Activated T-helper 2 cell treated with anti-CD3 and anti-CD28 coated beads, Interferon-gamma antibody, Interleukin-2, Interleukin-4, amounts not matched to agents 10 μg/mL and 5 μg/mL and 100 μg/mL, durations not matched to agents 14 hours and 24 hours and 36 hours (primary cell): ENCODE measurements around the gene COL4A1. TPM values are rescaled to one million over a fixed set of nuclear protein-coding genes. Genes with fewer than 3 reads are reported as not detected.

ENCODE experiments used
- DNase-seq: peaks from one replicate; pipeline ENCODE4 v3.0.0; 2021; ENCODE audit warnings: low spot score
- H3K27ac Mint-ChIP-seq: one replicate; pipeline ENCODE4 v1.8.0; 2021; ENCODE audit warnings: mixed read lengths
- H3K27me3 Mint-ChIP-seq: one replicate; pipeline ENCODE4 v1.8.0; 2021; ENCODE audit warnings: low read depth, mixed read lengths
- H3K36me3 Mint-ChIP-seq: one replicate; pipeline ENCODE4 v1.8.0; 2021; ENCODE audit warnings: low read depth, mixed read lengths
- H3K4me1 Mint-ChIP-seq: one replicate; pipeline ENCODE4 v1.8.0; 2021; ENCODE audit warnings: low read depth, mixed read lengths
- H3K4me3 Mint-ChIP-seq: one replicate; pipeline ENCODE4 v1.8.0; 2021; ENCODE audit warnings: low read depth, mild to moderate bottlenecking, moderate library complexity, mixed read lengths
- H3K9me3 Mint-ChIP-seq: one replicate; pipeline ENCODE4 v1.8.0; 2021; ENCODE audit warnings: mixed read lengths
- intact Hi-C: fragments of 100-400 bp; cut with micrococcal nuclease; formaldehyde crosslinking; loops from one replicate; pipeline ENCODE4 v1.15.1; 2023
- total RNA-seq: library from RNA; stranded (reverse); gene quantifications from 2 replicates; pipeline ENCODE4 v1.2.3, GENCODE V29; 2022

Gene COL4A1
- total RNA-seq, 1 donor from 2014 or later, result not detected

DNA sequence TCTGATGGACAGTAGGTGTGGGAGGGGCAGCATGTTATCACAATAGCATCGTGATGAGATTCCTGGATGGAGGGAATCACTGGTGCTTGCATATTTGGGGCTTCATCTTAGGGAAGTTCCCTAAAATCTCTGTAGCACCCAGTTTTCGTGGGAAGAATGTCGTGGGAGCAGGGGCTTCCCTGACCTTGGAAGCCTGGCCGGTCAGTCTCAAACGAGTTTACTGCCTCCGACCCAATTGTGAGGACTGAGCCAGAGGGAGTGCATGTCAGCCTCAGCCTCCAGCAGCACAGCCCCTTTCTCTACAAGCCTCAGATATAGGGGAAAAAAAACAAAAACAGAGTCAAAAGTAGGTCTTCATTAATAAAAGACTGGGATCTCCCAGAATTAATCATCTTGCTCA is 32.3 kb upstream of the COL4A1 start:
- Mint-ChIP-seq H3K4me3 (no peak overlapping the region), H3K4me1 (peaks cover 25% of the 10 kb centered on the region)

GRCh38 chr13:110338441-110339101 is 31.6 kb upstream of the COL4A1 start:
- H3K27me3 Mint-ChIP-seq, result peaks cover 21% of the 10 kb centered on the region
- no peak overlapping the region for H3K4me3 Mint-ChIP-seq
- no peaks in the 10 kb centered on the region for H3K36me3 Mint-ChIP-seq
- no peak overlapping the region for H3K27ac Mint-ChIP-seq
- intact Hi-C loops, result no loop called here
- H3K9me3 Mint-ChIP-seq, result peaks cover 13% of the 10 kb centered on the region
- DNase-seq, result no peak
- H3K4me1 Mint-ChIP-seq, result peaks cover 25% of the 10 kb centered on the region

More for the DNA sequence above, 32.3 kb upstream of the COL4A1 start:
- no peak for DNase-seq
- Mint-ChIP-seq H3K9me3 (peaks cover 13% of the 10 kb centered on the region), H3K27ac (no peak overlapping the region), H3K27me3 (peaks cover 24% of the 10 kb centered on the region), H3K36me3 (no peaks in the 10 kb centered on the region)
- intact Hi-C loops, result no loop called here

DNA sequence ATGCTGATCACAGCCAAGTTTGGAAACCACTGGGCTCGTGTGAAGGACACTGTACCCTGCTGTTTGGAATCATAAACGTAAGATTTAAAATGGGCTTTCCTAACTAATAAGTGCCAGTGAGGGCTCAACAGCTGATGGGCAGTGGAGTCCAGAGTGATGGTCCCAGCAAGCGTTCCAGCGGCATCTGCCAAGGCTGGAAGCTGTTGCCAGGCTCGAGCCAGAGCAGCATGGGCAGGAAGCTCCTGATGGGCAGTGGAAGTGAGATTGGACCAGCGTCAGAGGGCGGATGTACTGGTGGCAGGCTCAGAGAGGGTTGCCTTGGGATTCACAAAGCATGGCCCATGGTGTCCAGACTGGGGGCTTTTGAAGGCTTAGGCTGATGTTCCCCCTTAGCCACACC is 30.3 kb upstream of the COL4A1 start:
- Mint-ChIP-seq H3K4me3 (no peak overlapping the region), H3K36me3 (no peaks in the 10 kb centered on the region), H3K27ac (no peak overlapping the region), H3K9me3 (peaks cover 13% of the 10 kb centered on the region), H3K4me1 (peaks cover 25% of the 10 kb centered on the region), H3K27me3 (peaks cover 17% of the 10 kb centered on the region)
- intact Hi-C loops, result no loop called here
- DNase-seq, result no peak

GRCh38 chr13:110336681-110337080 is 29.7 kb upstream of the COL4A1 start:
- no peak overlapping the region for H3K4me3 Mint-ChIP-seq
- no peak for DNase-seq
- H3K27me3 Mint-ChIP-seq, result peaks cover 13% of the 10 kb centered on the region
- intact Hi-C loops, result no loop called here
- H3K4me1 Mint-ChIP-seq, result peaks cover 22% of the 10 kb centered on the region
- peaks cover 13% of the 10 kb centered on the region for H3K9me3 Mint-ChIP-seq
- no peaks in the 10 kb centered on the region for H3K36me3 Mint-ChIP-seq
- H3K27ac Mint-ChIP-seq, result no peak overlapping the region

- H3K4me1 Mint-ChIP-seq, result peaks cover 17% of the 10 kb centered on the region
- DNase-seq, result no peak
- no peak overlapping the region for H3K27ac Mint-ChIP-seq
- no peaks in the 10 kb centered on the region for H3K36me3 Mint-ChIP-seq
- peaks cover 13% of the 10 kb centered on the region for H3K9me3 Mint-ChIP-seq
- H3K4me3 Mint-ChIP-seq, result no peak overlapping the region
- intact Hi-C loops, result no loop called here
- H3K27me3 Mint-ChIP-seq, result peaks cover 12% of the 10 kb centered on the region
These were observed 29.2 kb upstream of the COL4A1 start for GRCh38 chr13:110336108-110336507.

DNA sequence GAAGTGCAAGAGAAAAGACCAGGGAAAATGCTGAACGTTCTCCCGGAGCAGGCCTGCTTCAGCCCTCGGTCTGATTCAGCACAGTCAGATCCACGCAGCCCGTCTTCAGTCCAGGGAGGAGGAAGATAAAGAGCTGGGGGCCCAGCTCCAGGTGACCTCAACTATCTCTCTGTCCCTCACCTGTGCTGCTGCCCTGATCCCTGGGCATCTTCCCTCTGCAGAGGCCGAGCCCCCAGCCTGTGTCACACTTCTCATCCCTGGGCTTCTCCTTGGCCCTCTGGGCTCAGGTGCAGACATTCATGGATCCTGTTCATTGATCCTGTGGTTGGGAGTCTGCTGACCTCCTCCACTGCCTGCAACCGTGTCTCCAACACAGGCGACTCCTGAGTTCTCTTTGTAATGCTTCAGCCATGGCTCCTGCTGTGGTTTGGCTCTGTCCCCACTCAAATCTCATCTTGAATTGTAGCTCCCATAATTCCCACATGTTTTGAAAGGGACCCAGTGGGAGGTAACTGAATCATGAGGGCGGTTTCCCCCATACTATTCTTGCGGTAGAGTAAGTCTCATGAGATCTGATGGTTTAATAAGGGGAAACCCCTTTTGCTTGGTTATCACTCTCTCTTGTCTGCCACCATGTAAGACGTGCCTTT is 28.0 kb upstream of the COL4A1 start:
- peaks cover 5% of the 10 kb centered on the region for H3K4me1 Mint-ChIP-seq
- H3K9me3 Mint-ChIP-seq, result peaks cover 13% of the 10 kb centered on the region
- H3K36me3 Mint-ChIP-seq, result no peaks in the 10 kb centered on the region
- H3K27me3 Mint-ChIP-seq, result peaks cover 6% of the 10 kb centered on the region
- H3K4me3 Mint-ChIP-seq, result no peak overlapping the region
- intact Hi-C loops, result no loop called here
- H3K27ac Mint-ChIP-seq, result no peak overlapping the region
- DNase-seq, result no peak

- H3K4me1 Mint-ChIP-seq, result peaks cover 5% of the 10 kb centered on the region
- intact Hi-C loops, result no loop called here
- peaks cover 8% of the 10 kb centered on the region for H3K27me3 Mint-ChIP-seq
- no peaks in the 10 kb centered on the region for H3K36me3 Mint-ChIP-seq
- peaks cover 13% of the 10 kb centered on the region for H3K9me3 Mint-ChIP-seq
- H3K27ac Mint-ChIP-seq, result no peak overlapping the region
- H3K4me3 Mint-ChIP-seq, result no peak overlapping the region
- no peak for DNase-seq
These were observed 27.3 kb upstream of the COL4A1 start for GRCh38 chr13:110334256-110334655.

DNA sequence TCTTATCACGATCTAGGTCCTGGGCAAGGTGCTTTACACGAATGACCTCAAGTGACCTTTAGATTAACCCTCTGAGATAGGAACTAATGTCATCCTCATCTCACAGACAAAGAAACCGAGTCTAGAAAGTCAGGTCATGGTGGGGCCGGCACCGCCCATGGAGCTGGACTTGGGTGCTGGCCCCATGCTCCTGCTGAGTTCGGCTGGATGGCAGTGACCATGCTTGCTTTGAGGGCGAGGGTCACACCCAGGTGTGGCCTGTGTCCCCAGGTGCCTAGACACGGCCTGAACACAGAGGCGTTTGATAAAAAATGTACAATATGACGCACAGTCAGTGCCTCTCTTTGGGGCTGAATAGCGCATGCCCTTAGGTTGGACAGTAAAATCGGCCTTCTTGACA is 26.9 kb upstream of the COL4A1 start:
- Mint-ChIP-seq H3K36me3 (no peaks in the 10 kb centered on the region), H3K27ac (no peak overlapping the region), H3K27me3 (peaks cover 10% of the 10 kb centered on the region), H3K9me3 (peaks cover 13% of the 10 kb centered on the region), H3K4me1 (peaks cover 2% of the 10 kb centered on the region), H3K4me3 (no peak overlapping the region)
- DNase-seq, result no peak
- intact Hi-C loops, result no loop called here

DNA sequence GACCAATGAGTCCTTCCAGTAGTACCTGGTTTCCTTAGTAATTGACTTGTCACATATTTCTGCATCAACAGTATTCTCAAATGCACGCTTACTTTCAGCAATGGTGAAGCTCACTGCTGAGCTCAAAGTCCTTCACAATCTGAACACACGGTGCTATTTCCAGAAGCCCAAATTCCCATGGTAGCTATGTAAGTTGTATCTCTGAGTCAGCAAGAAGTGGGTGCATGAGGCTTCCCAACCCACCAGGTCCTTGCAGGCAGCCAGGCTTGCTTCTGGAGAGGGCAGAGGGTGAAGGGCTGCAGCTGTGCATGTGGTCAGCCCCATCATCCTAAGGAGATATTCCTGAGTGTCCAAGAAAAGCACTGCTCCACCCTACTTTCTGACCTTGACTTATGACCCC is 25.8 kb upstream of the COL4A1 start:
- Mint-ChIP-seq H3K27me3 (peaks cover 13% of the 10 kb centered on the region), H3K4me1 (no peaks in the 10 kb centered on the region), H3K9me3 (peaks cover 13% of the 10 kb centered on the region), H3K36me3 (no peaks in the 10 kb centered on the region), H3K4me3 (no peak overlapping the region), H3K27ac (no peak overlapping the region)
- intact Hi-C loops, result no loop called here
- no peak for DNase-seq

GRCh38 chr13:110331362-110331761 is 24.4 kb upstream of the COL4A1 start:
- no peak for DNase-seq
- no peak overlapping the region for H3K27ac Mint-ChIP-seq
- no peaks in the 10 kb centered on the region for H3K36me3 Mint-ChIP-seq
- peaks cover 13% of the 10 kb centered on the region for H3K9me3 Mint-ChIP-seq
- no peaks in the 10 kb centered on the region for H3K4me1 Mint-ChIP-seq
- H3K4me3 Mint-ChIP-seq, result no peak overlapping the region
- intact Hi-C loops, result no loop called here
- peaks cover 23% of the 10 kb centered on the region for H3K27me3 Mint-ChIP-seq

DNA sequence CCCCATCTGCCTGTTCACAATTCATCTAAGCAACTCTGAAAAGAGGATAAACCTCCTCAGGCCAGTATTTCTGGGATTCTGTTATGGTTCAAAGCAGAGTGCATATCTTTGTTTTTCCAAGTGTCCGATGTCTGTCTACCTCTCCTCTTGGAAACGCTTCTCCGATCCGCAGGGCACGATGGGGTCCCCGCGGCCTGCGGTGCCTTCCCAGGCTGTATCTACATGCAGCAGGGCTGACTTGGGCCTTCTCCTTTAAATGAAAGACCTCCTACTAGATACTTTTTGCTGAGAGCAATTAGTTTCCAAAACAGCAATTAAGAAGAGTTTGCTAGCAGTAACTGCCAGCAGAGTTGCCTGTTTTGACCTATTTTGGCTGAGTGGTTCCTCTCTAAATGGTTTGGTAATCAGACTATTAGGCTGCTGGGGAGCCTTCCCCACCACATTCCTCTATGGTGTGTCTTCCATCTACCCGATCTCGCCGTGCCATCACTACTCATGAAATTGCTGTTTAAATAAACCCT is 23.6 kb upstream of the COL4A1 start:
- intact Hi-C loops, result no loop called here
- no peak overlapping the region for H3K27ac Mint-ChIP-seq
- no peaks in the 10 kb centered on the region for H3K4me1 Mint-ChIP-seq
- H3K27me3 Mint-ChIP-seq, result peaks cover 26% of the 10 kb centered on the region
- no peaks in the 10 kb centered on the region for H3K36me3 Mint-ChIP-seq
- H3K4me3 Mint-ChIP-seq, result no peak overlapping the region
- peaks cover 12% of the 10 kb centered on the region for H3K9me3 Mint-ChIP-seq
- no peak for DNase-seq

GRCh38 chr13:110329798-110330461 is 23.0 kb upstream of the COL4A1 start:
- peaks cover 6% of the 10 kb centered on the region for H3K9me3 Mint-ChIP-seq
- DNase-seq, result no peak
- peaks cover 32% of the 10 kb centered on the region for H3K27me3 Mint-ChIP-seq
- no peak overlapping the region for H3K27ac Mint-ChIP-seq
- no peaks in the 10 kb centered on the region for H3K36me3 Mint-ChIP-seq
- H3K4me1 Mint-ChIP-seq, result no peaks in the 10 kb centered on the region
- intact Hi-C loops, result no loop called here
- no peak overlapping the region for H3K4me3 Mint-ChIP-seq

GRCh38 chr13:110329258-110329657 is 22.3 kb upstream of the COL4A1 start:
- Mint-ChIP-seq H3K36me3 (no peaks in the 10 kb centered on the region), H3K27me3 (peaks cover 36% of the 10 kb centered on the region), H3K4me1 (no peaks in the 10 kb centered on the region), H3K4me3 (no peak overlapping the region), H3K27ac (no peak overlapping the region), H3K9me3 (no peaks in the 10 kb centered on the region)
- intact Hi-C loops, result no loop called here
- DNase-seq, result no peak
